Peyer's patch (tissue), 4 donors: ENCODE measurements around the gene PEF1.

ENCODE experiments used
- POLR2A ChIP-seq, 2 donors: fragments of 450-650 bp; IDR thresholded peaks; one replicate each; pipeline ENCODE4 v1.5.1; 2017; ENCODE audit warnings: antibody characterized with exemption in 2 of 2, mild to moderate bottlenecking in 2 of 2, moderate library complexity in 2 of 2
- TF ChIP-seq, protein P1 (sequence below), 6 experiments: fragments of 450-650 bp in 4 of 6; fragments of 200-600 bp in 2 of 6; sonication (generic) in 1 of 6; IDR thresholded peaks; one replicate each; pipeline ENCODE4 v1.5.1; 2017 to 2019; ENCODE audit warnings: antibody characterized with exemption in 6 of 6, mild to moderate bottlenecking in 3 of 6, moderate library complexity in 1 of 6

DNA sequence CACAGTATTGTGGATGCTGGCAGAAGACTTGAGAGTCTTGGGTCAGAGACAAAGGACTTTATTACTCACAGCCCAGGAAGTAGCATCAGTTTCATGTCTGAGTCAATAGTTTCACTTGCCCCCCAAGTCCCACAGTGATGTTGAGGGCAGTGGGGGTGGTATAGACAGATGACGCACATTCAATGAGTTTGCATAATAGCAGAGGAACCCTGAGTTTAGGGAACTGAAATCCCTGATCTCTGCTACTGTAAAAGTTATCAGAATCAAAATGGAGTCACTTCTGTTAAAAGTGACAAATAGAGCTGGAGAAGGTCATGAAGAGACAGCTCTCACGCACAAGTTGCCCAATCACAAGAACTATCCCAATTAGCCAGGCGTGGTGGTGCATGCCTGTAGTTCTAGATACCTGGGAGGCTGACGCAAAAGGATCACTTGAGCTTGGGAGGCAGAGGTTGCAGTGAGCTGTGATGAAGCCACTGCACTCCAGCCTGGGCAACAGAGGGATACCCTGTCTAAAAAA, 38.7 kb downstream of the PEF1 start:
- TF ChIP-seq, protein P1, sequence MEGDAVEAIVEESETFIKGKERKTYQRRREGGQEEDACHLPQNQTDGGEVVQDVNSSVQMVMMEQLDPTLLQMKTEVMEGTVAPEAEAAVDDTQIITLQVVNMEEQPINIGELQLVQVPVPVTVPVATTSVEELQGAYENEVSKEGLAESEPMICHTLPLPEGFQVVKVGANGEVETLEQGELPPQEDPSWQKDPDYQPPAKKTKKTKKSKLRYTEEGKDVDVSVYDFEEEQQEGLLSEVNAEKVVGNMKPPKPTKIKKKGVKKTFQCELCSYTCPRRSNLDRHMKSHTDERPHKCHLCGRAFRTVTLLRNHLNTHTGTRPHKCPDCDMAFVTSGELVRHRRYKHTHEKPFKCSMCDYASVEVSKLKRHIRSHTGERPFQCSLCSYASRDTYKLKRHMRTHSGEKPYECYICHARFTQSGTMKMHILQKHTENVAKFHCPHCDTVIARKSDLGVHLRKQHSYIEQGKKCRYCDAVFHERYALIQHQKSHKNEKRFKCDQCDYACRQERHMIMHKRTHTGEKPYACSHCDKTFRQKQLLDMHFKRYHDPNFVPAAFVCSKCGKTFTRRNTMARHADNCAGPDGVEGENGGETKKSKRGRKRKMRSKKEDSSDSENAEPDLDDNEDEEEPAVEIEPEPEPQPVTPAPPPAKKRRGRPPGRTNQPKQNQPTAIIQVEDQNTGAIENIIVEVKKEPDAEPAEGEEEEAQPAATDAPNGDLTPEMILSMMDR (IDR thresholded peaks at IDR 0.05): no peak
- no peak for TF ChIP-seq POLR2A (IDR thresholded peaks at IDR 0.05)
